Hypothalamus (tissue), 51 donors: Measurements from ENCODE around the gene ZNF629.

ENCODE experiments used
- DNase-seq, 51 donors: peaks; one replicate each; lab custom pipeline; 2025; lab: John Stamatoyannopoulos, UW

ZNF629 gene

DNA sequence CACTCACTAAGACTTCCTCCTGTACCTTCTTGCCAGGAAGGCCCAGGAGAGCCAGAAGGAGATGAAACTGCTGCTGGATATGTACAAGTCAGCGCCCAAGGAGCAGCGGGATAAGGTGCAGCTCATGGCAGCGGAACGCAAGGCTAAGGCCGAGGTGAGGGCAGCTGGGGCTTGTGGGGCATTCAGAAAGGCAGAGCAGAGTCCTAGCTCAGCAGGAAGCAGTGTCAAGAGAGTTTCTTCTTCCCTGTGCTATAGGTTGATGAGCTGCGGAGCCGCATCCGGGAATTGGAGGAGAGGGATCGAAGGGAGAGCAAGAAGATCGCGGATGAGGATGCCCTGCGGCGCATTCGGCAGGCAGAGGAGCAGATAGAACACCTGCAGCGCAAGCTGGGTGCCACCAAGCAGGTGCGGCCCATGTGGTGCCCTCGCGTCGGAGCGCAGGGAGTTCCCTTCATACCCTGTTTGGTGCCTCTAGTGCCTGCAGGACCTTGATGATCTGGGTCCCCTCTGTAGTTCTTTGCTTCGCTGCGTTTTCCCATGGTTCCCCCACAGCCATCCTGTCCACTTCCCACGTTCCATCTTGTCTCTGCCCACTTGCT lies 18.3 kb downstream of the ZNF629 start:
- DNase-seq = no peak

DNA sequence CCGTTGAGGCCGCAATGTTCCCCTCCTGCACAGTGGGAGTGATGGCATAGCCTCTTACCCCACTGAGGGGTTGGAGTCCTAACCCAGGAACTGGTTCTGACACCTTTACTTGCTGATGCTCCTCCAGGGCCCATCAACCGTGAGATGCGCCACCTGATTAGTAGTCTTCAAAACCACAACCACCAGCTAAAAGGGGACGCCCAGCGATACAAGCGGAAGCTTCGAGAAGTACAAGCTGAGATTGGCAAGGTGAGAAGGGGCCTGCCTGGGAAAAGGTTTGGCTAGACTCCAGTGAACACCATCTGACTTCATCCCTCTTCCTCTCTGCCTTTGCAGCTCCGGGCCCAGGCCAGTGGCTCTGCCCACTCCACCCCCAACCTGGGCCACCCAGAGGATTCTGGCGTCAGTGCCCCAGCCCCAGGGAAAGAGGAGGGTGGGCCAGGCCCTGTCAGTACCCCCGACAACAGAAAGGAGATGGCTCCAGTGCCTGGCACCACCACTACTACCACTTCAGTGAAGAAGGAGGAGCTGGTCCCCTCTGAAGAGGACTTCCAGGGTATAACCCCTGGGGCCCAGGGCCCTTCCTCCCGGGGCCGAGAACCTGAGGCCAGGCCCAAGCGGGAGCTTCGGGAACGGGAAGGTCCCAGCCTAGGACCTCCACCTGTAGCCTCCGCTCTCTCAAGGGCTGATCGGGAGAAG lies 19.1 kb downstream of the ZNF629 start:
- no peak for DNase-seq

DNA sequence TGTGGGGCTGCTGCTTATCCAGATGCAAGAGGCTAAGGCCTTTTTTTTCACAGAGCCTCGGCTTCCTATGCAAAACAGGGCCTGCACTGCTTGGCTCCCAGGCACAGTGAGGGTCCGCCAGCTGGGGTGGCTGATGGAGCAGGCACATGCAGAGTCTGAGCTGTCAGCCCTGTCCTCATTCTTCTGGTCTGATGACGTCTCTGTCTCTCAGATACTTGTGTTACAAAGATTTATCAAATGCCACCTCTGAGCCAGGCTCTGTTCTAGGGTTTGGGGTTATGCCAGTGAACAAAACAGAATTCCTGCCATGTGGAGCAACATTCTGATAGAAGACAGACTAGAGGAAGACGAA lies 20.1 kb downstream of the ZNF629 start:
- no peak for DNase-seq

DNA sequence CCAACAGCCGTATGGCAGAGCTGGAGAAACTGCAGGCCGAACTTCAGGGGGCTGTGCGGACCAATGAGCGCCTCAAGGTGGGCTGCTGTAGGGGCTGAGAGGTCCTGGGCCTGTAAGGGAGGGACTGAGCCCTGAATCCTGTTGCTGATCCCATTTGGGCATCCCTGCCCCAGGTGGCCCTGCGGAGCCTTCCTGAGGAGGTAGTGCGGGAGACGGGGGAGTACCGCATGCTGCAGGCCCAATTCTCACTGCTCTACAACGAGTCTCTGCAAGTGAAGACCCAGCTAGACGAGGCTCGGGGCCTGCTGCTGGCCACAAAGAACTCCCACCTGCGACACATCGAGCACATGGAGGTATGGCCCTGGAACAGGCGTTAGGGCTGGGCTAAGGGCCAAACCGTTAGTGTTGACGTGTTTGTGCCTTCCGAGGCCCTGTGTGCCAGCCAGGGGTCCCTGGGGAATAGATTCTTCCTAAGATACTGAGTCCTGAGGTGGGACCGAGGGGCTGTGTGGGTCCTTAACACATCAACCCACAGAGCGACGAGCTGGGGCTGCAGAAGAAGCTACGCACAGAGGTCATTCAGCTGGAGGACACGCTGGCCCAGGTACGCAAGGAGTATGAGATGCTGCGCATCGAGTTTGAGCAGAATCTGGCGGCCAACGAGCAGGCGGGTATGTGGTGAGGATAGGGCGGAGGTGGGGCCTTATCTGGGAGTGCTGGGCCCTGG lies 20.6 kb downstream of the ZNF629 start:
- DNase-seq = no peak

DNA sequence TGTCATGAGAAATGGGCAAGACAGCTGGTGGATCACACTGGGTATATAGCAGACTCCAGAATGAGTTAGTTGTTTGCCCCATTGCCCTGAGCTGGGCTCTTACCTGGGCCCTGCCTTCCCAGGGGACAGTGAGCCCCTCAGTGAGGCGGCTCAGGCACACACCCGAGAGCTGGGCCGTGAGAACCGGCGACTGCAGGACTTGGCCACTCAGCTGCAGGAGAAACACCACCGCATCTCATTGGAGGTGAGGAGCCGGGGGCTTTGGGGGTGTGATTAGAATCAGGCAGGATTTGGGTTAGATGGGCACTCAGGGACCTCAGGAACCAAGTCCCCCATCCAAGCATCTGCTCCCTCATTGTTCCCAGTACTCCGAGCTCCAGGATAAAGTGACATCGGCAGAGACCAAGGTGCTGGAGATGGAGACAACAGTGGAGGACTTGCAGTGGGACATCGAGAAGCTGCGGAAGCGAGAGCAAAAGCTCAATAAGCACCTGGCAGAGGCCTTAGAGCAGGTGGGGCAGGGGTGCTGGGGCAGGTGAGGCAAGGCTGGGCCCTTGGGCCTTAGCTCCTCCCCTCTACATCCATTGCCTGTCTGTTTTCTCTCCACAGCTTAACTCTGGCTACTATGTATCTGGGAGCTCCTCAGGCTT lies 22.1 kb downstream of the ZNF629 start:
- DNase-seq = no peak

DNA sequence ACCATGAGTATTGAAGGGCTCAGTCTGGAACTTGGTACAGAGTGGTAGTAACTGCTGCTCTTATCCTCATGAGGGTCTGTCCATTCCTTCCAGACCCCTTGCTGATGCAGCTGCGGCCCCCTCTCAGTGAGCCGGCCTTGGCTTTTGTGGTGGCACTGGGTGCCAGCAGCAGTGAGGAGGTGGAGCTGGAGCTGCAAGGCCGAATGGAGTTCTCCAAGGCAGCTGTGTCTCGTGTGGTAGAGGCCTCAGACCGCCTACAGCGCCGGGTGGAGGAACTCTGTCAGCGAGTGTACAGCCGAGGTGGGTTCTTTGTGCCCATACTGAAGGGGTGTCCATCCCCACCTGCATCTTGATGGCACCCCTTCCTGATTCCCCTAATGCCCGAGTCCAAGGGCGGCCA lies 22.9 kb downstream of the ZNF629 start:
- no peak for DNase-seq

DNA sequence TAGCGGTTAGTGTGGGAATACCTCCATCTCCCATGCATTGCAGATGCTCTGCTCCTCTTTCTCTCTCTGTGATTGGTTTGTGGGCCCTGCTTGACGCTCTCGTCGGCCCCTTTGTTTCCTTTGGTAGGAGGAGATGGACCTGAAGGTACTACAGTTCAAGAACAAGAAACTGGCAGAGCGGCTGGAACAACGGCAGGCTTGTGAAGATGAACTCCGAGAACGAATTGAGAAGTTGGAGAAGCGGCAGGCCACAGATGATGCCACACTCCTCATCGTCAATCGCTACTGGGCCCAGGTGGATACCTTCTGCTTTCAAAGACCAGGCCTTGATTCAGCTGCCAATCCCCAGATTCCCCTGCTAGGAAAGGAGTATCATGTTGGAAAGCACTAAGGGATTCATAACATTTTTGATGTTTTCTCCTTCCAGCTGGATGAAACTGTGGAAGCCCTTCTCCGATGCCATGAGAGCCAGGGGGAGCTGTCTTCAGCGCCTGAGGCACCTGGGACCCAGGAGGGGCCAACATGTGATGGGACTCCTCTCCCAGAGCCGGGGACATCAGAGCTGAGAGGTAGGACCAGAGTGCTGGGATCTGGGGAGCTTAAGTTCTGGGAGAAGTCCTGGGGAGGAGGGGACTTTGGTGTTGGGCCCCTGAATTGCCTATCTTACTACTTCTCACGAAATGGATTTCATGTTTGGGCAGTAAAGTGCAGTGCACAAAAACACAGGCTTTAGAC lies 23.8 kb downstream of the ZNF629 start:
- DNase-seq = no peak

DNA sequence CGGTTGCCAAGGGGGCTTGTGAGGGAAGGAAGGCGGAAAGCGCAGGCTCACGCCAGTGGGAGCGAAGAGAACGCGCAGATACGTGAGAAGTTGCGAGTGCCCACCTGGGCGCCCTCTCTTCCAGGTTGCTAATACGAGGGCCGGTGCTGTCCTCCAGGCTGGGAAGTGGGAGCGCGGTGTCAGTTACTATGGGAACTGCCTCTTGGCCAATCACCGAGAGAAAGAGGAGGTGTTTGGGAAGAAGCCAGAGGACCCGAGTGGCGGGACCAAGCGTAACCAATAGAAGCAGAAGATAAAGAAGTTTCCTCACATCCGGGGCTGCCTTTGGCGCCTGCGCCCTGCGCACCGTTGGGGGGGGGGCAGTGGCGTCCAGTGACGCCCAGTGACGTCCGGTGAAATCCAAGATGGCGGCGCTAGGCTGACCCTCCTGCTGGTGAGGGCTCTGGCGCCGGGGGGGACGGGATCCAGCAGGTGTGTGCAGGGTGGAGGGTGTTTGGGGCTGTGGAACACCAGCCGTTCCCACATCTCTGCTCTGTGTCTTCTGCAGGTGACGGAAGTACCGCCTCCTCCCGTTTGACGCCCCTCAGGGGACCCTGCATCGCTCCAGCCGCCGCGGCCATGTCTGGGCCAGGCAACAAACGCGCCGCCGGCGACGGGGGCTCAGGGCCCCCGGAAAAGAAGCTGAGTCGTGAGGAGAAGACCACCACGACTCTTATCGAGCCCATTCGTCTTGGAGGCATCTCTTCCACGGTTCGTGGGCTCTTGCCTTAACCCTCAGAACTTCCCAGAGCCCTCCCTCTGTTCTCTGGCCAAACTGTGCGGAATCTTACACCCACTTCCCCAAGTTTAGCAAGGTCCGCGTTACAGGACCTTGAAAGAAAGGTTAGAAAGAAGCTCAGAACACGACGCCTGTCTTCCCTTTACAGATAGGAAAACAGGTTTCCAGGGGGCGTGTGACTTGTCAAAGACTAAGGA lies 24.8 kb downstream of the ZNF629 start, which contains the start of the genes CFAP119 and RNF40:
Gene CFAP119, minus strand, starts transcription at position 135 of the 975 bp plus-strand sequence. CDS start 314 bp downstream, outside the sequence.
Gene RNF40, plus strand, starts transcription at position 395 of the 975 bp plus-strand sequence. Its CDS starts 224 bp downstream, at position 619.
- DNase-seq = peak; percentile 82 to 98 (median 95)

DNA sequence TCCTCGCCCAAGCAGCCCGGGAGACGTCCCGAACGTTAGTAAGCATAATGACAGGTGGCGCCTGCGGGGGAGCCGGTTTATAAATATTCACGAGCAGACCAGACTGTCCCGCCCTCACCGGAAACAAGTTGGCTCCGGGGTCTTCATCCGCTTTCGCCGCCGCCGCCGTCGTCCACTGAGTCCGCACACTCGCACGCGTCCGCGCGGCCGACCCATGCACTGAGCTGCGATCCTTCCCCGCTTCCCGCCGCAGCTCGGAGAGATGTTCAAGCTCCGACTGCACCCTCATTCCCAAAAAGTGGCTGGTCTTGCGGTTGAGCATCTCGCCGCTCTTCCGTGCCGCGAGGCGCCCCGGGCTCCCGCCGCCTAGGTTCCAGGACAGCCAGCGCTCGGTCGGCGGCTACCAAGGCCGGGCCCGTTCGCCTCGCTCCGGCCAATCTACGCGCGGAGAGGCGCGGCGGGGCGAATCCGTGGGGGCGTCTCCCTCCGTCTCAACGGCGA lies 25.5 kb downstream of the ZNF629 start:
- peak in 8 of 51 donors; percentile 14 to 41 (median 27) for DNase-seq

DNA sequence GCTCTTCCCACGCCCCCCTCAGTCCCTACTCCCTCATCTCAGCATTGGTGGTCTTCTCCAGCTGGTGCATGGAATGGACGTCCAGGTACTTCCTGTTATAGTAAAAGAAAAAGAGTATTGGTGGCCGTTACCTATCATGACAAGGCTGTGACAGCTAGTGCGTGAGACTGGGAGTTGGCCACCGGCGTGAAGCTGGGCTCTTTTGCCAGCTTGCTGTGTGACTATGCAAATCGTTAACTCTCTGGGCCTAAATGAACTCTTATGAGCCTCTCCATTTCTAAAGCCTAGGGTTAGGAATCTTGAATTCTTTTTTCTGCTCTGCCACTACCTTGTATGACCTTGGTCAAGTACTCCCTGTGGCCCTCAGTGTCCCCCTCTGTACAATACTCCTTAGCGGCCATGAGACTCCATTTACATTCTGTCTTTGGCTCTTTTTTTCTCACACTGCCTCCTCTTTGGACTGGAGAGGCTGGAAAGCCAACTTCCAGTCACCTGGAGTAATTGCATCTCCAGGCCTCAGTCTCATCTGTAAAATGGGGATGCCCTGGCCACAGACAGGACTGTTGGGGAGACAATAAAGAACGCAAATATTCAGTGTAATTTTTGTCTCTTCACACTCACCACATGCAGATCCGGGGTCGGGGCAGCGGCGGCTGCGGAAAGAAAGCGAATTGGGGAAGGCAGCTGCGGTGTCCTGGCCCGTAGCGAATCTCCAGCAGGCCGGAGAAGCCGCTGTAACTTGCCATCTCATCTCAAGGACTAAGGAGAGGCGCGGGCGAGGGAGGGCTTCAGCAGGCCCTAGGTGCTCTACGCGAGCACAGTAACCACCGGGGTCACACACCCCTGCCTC lies 26.2 kb downstream of the ZNF629 start:
- DNase-seq = peak in 1 of 51 donors; percentile 21

DNA sequence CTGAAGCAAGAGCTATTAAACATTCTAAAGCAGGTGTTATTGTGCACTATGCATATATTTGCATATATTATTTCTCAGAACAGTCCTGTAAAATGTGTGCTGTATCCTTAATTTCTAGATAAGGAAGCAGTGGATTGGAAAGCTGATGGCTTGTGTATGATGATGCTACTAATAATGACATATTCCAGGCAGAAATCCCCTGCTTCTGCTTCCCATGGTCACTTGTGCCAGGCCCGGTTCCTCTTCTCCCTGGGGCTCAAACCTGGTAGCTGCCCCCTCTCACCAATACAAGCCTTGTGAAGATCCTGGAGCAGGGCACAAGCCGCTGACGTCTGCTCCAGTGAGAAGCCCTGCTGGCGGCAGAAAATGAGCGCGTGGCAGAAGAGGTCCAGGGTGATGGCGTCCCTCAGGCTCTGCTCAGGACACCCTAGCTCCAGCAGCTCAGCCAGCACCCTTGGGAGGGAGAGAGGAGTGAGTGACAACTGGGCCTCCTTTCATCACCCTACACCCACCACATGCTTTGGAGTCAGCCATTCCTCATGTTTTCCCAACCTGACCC lies 26.9 kb downstream of the ZNF629 start:
- no peak for DNase-seq

DNA sequence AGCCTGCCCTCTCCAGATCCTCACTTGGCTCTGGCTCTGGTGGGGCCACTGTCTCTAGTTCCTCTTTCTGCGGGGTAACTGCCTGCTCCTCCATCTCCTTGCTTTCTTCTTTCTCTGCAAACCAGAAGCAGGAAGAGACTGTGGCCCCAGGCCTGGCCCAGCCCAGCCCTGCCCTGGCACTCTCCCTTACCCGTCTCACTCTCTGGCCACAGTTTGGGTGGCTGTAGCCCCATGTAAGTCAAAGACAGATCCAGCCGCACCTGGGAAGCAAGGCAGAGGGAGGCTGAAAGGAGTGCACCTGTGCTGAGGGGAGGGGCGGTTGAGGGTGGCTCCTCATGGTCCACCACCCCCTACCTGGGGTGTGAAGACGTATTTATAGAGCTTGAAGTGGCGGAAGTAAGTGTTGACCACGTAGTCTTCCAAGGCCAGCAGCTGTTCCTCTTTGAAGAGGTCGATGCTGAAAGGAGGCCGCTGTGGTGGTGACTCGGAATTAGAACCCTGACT lies 28.0 kb downstream of the ZNF629 start:
- peak in 5 of 51 donors; percentile 9 to 24 (median 14) for DNase-seq

DNA sequence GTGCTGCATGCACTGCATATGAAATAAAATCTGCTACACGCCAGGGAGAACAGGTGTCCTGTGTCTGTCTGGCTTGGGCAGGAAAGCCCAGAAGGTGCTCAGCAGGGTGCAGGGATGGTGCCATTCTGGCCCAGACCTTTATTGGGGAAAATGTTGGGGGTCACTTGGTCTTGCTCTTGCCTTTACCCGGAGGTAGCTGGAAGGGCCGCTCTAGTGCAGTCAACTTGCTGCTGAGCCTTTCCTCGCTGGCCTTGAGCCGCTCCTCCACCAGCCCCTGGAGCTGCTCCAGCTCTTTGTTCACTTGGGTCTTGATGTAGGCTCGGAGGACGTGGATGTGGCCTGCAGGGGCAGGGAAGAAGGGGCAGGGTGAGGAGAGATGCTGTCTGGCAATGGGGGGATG lies 29.7 kb downstream of the ZNF629 start:
- no peak for DNase-seq

DNA sequence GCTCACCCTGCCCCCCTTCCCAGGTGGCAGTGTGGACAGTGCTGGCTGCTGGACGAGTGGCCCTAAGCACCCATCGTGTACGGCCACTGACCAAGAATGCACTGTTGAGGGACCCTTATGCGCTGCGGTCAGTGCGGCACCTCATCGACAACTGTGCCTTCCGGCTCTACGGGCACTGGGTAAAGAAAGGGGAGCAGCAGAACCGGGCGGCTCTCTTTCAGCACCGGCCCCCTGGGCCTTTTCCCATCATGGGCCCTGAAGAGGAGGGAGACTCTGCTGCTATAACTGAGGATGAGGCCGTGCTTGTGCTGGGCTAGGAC lies 30.3 kb downstream of the ZNF629 start:
- no peak for DNase-seq

DNA sequence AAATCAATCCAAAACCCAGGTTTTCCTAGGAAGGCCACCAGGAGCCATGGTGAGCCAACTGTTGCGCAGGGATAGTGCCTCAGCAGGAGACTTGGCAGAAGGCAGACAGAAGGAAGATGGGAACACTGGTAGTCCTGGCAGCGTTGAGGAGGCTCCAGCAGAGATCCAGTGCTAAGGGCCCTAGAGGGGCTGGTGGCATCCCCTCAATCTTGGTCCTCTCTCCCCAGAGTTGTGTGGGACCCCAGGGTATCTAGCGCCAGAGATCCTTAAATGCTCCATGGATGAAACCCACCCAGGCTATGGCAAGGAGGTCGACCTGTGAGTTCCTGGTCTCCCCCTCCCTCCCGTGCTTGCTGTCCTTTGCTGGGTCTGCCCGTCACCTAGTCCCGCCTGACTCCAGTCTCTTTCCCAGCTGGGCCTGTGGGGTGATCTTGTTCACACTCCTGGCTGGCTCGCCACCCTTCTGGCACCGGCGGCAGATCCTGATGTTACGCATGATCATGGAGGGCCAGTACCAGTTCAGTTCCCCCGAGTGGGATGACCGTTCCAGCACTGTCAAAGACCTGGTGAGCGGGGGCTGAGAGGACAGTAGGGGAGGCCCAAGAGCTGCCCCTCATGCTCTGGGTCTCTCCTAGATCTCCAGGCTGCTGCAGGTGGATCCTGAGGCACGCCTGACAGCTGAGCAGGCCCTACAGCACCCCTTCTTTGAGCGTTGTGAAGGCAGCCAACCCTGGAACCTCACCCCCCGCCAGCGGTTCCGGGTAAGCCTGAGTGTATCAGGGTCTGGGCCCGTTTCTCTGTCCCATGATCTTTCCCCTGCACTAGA lies 30.8 kb downstream of the ZNF629 start:
- DNase-seq = no peak

DNA sequence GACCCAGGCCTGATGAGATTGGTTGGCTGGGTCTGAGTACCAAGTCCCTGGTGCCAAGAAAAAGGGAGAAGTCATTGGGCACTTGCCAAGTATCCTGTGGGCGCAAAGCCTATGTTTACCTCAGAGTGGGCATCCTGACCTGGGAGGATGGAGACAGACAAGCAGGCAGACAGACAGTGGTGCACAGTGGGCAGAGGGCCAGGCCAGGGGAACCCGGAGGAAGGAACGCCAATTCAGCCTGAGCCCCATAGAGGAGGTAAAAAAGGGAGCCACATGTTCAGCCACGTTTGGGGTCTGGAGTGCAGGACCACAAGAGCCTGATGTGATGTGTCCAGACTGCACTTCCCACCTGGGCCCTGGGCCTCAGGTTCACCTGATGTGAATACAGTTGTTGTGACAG lies 33.4 kb downstream of the ZNF629 start:
- DNase-seq = no peak
